Endothelial cell of umbilical vein (primary cell): ENCODE measurements around the gene PRDM8. TPM values are rescaled to one million over a fixed set of nuclear protein-coding genes. Genes with fewer than 3 reads are reported as not detected.

ENCODE experiments used
- BruUV-seq: library from RNA; stranded (reverse); fragments of 400-500 nt; replicated peaks from 2 replicates; lab custom pipeline; 2021; lab: Mats Ljungman, UMichigan
- CTCF ChIA-PET: fragments of 300-600, 350-600 bp; sonication (Branson Sonifier 250); formaldehyde crosslinking; loops from one replicate; lab custom pipeline; 2021; ENCODE audit warnings: antibody characterized with exemption, inconsistent platforms; lab: Charles Lee
- POLR2A ChIA-PET: fragments of 300-600, 350-600 bp; sonication (Branson Sonifier 250); formaldehyde crosslinking; loops from one replicate; lab custom pipeline; 2021; ENCODE audit warnings: antibody characterized with exemption, inconsistent platforms; lab: Charles Lee
- DNase-seq: peaks from one replicate; pipeline ENCODE4 v3.0.0-alpha.2; 2011; ENCODE audit warnings: low read depth, low spot score
- FAIRE-seq: peaks from 2 replicates; lab custom pipeline; 2011; peaks lifted over from hg19 to GRCh38; lab: Jason Lieb, UNC
- H2AFZ ChIP-seq: 2 replicates; pipeline ENCODE4 v1.6.0; 2012; ENCODE audit warnings: low read depth, low read length, control low read depth, inconsistent platforms
- H3K27ac ChIP-seq: 2 replicates; pipeline ENCODE4 v1.5.1; 2011; ENCODE audit warnings: low read depth, mild to moderate bottlenecking, control low read depth, low read length, moderate library complexity; ENCODE audit not compliant: insufficient read depth
- H3K27me3 ChIP-seq, 2 experiments: 2 replicates each; pipeline versions ENCODE4 v1.6.0 to v1.6.1; 2011; ENCODE audit warnings: low read length in 2 of 2, mixed read lengths in 1 of 2; ENCODE audit not compliant: control insufficient read depth in 2 of 2, insufficient read depth in 2 of 2
- H3K36me3 ChIP-seq, 2 experiments: 2 replicates in 1 of 2; 3 replicates in 1 of 2; pipeline ENCODE4 v1.5.1; 2011; ENCODE audit warnings: low read length in 2 of 2, mild to moderate bottlenecking in 1 of 2, moderate library complexity in 1 of 2; ENCODE audit not compliant: control insufficient read depth in 2 of 2, insufficient read depth in 2 of 2; ENCODE audit errors: extremely low read depth in 1 of 2
- H3K4me1 ChIP-seq: 3 replicates; pipeline ENCODE4 v1.5.1; 2011; ENCODE audit warnings: mild to moderate bottlenecking, low read length; ENCODE audit not compliant: control insufficient read depth, insufficient read depth; ENCODE audit errors: extremely low read depth
- H3K4me2 ChIP-seq: 2 replicates; pipeline ENCODE4 v1.6.1; 2011; ENCODE audit warnings: low read length, control low read depth, mixed read lengths; ENCODE audit not compliant: insufficient read depth
- H3K4me3 ChIP-seq, 3 experiments: fragments of 200-600 bp in 1 of 3; sonication (generic), shearing (Covaris generic) in 1 of 3; replicated peaks in 1 of 3; 2 replicates each; pipeline ENCODE4 v1.5.1; 2011 to 2016; ENCODE audit warnings: control low read depth in 3 of 3, low read length in 3 of 3, mild to moderate bottlenecking in 2 of 3, inconsistent platforms in 1 of 3, low read depth in 1 of 3, moderate library complexity in 1 of 3; ENCODE audit not compliant: insufficient read depth in 1 of 3
- H3K79me2 ChIP-seq: 2 replicates; pipeline ENCODE4 v1.6.0; 2012; ENCODE audit warnings: low read length, inconsistent platforms; ENCODE audit not compliant: control insufficient read depth, insufficient read depth
- H3K9ac ChIP-seq: replicated peaks from 2 replicates; pipeline ENCODE3; 2011; ENCODE audit warnings: low read length, control low read depth; ENCODE audit not compliant: insufficient read depth; ENCODE audit errors: extremely low read depth
- H3K9me1 ChIP-seq: replicated peaks from 3 replicates; pipeline ENCODE4 v1.6.0; 2011; ENCODE audit warnings: mild to moderate bottlenecking, low read length; ENCODE audit not compliant: control insufficient read depth, insufficient read depth; ENCODE audit errors: extremely low read depth
- H3K9me3 ChIP-seq: replicated peaks from 2 replicates; pipeline ENCODE4 v1.5.1; 2012; ENCODE audit warnings: low read length, inconsistent platforms; ENCODE audit not compliant: control insufficient read depth, insufficient read depth
- H4K20me1 ChIP-seq: replicated peaks from 2 replicates; pipeline ENCODE3; 2011; ENCODE audit warnings: mild to moderate bottlenecking, low read length; ENCODE audit not compliant: control insufficient read depth, insufficient read depth; ENCODE audit errors: extremely low read depth
- CTCF ChIP-seq, 2 donors: IDR thresholded peaks; 1 replicate in 1 of 2; 2 replicates in 1 of 2; pipeline ENCODE4 v1.5.1; 2011; ENCODE audit warnings: low read length in 2 of 2, mild to moderate bottlenecking in 2 of 2, moderate library complexity in 2 of 2, control low read depth in 1 of 2, inconsistent platforms in 1 of 2, low read depth in 1 of 2; ENCODE audit not compliant: insufficient read depth in 1 of 2; ENCODE audit errors: extremely low read depth in 1 of 2
- EZH2 ChIP-seq: IDR thresholded peaks from 2 replicates; pipeline ENCODE4 v1.6.1; 2012; ENCODE audit warnings: borderline replicate concordance, low read depth, mild to moderate bottlenecking, moderate library complexity, low read length, inconsistent platforms; ENCODE audit not compliant: severe bottlenecking
- FOS ChIP-seq: IDR thresholded peaks from 2 replicates; pipeline ENCODE4 v1.6.1; 2011; ENCODE audit warnings: mild to moderate bottlenecking, low read length, moderate library complexity, borderline replicate concordance; ENCODE audit not compliant: insufficient read depth
- GATA2 ChIP-seq: IDR thresholded peaks from 2 replicates; pipeline ENCODE4 v1.7.0; 2011; ENCODE audit warnings: low read depth, mild to moderate bottlenecking, moderate library complexity, mixed read lengths, low read length; ENCODE audit not compliant: insufficient read length, insufficient read depth
- JUN ChIP-seq: IDR thresholded peaks from 2 replicates; pipeline ENCODE4 v1.6.1; 2011; ENCODE audit warnings: borderline replicate concordance, low read depth; ENCODE audit not compliant: insufficient read length, insufficient read depth
- MAX ChIP-seq: IDR thresholded peaks from 2 replicates; pipeline ENCODE4 v1.6.1; 2011; ENCODE audit not compliant: insufficient read depth, insufficient read length
- MYC ChIP-seq: IDR thresholded peaks from one replicate; pipeline ENCODE4 v1.6.1; 2011; ENCODE audit warnings: mild to moderate bottlenecking, low read depth, low read length
- POLR2A ChIP-seq: IDR thresholded peaks from 2 replicates; pipeline ENCODE4 v1.6.1; 2012; ENCODE audit warnings: low read depth, mild to moderate bottlenecking, control low read depth, low read length
- POLR2AphosphoS5 ChIP-seq: IDR thresholded peaks from 2 replicates; pipeline ENCODE4 v1.6.1; 2012; ENCODE audit warnings: low read depth, mild to moderate bottlenecking, control low read depth, low read length, moderate library complexity; ENCODE audit not compliant: insufficient read depth
- dilution Hi-C: fragments of 300-500 bp; cut with MboI; formaldehyde crosslinking; loops from one replicate; pipeline ENCODE4 v1.15.0; 2019; ENCODE audit warnings: low sequenced_read_pairs; ENCODE audit not compliant: extremely low pct_ligation_motif_present
- intact Hi-C: fragments of 100-400 bp; cut with micrococcal nuclease; formaldehyde crosslinking; loops from one replicate; pipeline ENCODE4 v1.10.0; 2022
- polyA plus RNA-seq, 4 experiments: library from polyadenylated mRNA; depleted of rRNA in 3 of 4; stranded (reverse) in 3 of 4; unstranded in 1 of 4; fragments of >200 nt; gene quantifications; 2 replicates each; pipeline versions ENCODE4 v1.2.1 to v1.2.3, GENCODE V29; 2011 to 2012; ENCODE audit warnings: missing spikeins in 1 of 4
- total RNA-seq: library from RNA; stranded (reverse); gene quantifications from 2 replicates; pipeline ENCODE4 v1.2.3, GENCODE V29; 2021

Gene PRDM8
- total and polyA plus RNA-seq, 2 donors (not counting 3 experiments of a cell fraction or from before 2014, with no cell fraction given): 0.28 to 0.82 TPM

GRCh38 chr4:80192937-80193336, 4.4 kb upstream of the PRDM8 start:
- DNase-seq (no peak), FAIRE-seq (no peak)
- no peaks in the 10 kb centered on the region for H3K9me3 ChIP-seq
- H3K4me2 ChIP-seq: no peak overlapping the region
- ChIA-PET CTCF (no interaction called here), POLR2A (no interaction called here)
- H3K9ac ChIP-seq: no peak overlapping the region
- dilution Hi-C loops: no loop called here
- peaks cover 11% of the 10 kb centered on the region for H3K4me1 ChIP-seq
- TF ChIP-seq MYC (no peak), FOS (no peak), GATA2 (no peak), POLR2A (no peak), EZH2 (no peak), JUN (no peak), POLR2AphosphoS5 (no peak), CTCF (IDR thresholded peaks at IDR 0.05; ENCODE audit: extremely low read depth in 1 of 2, insufficient read depth in 1 of 2, low read depth in 1 of 2, low read length in 2 of 2) (no peak), MAX (no peak)
- BruUV-seq: no TSS peak
- H3K27me3 ChIP-seq: peaks cover 77 to 98% of the 10 kb centered on the region in 2 experiments
- H3K36me3 ChIP-seq: no peaks in the 10 kb centered on the region
- H4K20me1 ChIP-seq: no peaks in the 10 kb centered on the region
- H3K4me3 ChIP-seq: no peak overlapping the region
- no peak overlapping the region for H3K27ac ChIP-seq
- no peaks in the 10 kb centered on the region for H3K9me1 ChIP-seq
- no peaks in the 10 kb centered on the region for H3K79me2 ChIP-seq
- no peak overlapping the region for H2AFZ ChIP-seq
- intact Hi-C loops: no loop called here
